Activated CD4-positive, alpha-beta T cell treated with anti-CD3 and anti-CD28 coated beads, Interleukin-2, Interleukin-4, amounts not matched to agents 100 ng/mL and 50 ng/mL, durations not matched to agents 16 hours and 8 hours (primary cell): Measurements from ENCODE around the gene CDH24.
A peak's percentile ranks its signal among the peaks of the same experiment; 100 is the strongest.

ENCODE experiments used
- DNase-seq: peaks from one replicate; pipeline ENCODE4 v3.0.0-alpha.2; 2020; ENCODE audit warnings: low spot score

The CDH24 gene

DNA sequence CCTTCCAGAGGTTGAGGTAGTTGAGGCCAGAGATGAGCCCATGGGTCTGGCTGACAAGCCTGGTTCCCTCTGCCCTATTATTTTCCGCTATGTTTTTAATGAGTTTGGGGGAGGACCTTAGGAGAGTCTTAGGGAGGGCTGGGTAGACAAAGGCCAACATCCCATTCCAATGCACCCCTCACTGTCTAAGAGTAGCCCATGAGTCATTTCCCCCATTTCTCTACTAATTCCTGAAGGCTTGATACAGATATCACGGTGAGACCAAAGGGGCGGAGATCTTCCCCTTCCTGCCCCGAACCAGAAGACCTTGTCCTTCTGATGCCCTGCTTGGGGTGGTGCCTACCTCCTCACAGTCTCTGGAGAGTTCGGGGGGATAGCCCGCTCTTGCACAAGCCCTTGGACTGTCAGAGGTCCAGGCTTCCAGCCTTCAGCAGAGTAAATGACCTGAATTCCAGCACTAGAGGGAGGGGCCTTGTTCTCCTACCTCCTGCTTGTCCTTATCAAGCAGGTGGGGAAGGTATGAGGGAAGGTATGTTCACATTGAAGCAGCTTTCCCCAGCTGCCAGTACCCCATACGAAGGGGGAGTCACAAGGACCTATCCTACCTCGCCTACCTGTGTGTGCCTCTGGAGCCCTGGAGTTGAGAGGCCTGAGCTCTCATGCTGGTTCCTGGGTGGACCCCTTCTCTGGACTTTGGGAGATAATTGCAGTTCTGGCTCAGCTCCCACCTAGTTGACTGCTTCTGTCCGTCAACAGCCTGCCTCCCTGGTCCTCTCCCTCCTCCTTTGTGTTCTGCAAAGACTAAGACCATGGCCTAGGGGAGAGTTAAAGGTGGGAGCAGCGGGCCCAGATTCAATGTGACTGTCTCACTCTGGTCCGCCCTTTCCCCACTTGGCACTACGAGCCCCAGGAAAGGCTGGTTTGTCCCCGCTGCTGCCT, 11.6 kb downstream of the CDH24 start:
- no peak for DNase-seq

DNA sequence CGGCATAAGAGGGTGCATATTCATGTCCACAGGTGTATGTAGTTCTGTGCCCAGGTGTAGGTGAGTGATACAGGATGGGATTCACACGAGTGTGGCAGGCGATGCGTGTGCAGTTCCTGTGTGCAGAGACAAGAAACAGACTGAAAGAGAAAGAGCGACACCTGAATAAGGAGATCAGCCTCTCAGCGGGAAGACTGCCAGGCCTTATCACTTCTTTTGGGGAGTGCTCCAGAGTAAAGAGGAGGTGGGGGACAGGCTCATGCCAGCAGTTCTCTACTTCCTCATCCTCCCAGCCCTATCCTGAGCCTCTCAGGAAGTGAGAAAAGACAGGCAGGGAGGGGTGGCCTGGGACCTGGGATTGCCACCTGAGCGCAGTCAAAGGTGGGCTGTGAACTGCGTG, 12.5 kb downstream of the CDH24 start:
- DNase-seq = no peak

DNA sequence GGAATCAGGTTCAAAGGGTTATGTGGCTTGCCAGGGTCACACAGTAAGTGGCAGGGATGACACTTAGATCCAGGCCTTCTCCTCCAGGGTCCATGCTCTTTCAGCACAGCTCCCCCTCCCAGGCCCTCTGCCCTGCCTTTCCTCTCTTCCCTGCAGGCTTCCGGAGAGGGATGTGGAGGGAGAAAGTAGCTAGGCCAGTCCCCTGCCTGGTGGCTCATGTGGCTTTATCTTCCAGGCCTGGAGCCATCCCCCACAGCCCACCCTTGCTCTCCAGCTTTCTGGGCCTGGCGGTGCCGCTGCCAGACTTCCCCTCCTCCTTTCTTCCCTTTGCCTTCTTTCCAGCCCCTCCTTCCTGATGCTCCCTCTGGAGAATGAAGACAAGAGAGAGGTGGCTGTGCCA, 13.6 kb downstream of the CDH24 start:
- DNase-seq = no peak

DNA sequence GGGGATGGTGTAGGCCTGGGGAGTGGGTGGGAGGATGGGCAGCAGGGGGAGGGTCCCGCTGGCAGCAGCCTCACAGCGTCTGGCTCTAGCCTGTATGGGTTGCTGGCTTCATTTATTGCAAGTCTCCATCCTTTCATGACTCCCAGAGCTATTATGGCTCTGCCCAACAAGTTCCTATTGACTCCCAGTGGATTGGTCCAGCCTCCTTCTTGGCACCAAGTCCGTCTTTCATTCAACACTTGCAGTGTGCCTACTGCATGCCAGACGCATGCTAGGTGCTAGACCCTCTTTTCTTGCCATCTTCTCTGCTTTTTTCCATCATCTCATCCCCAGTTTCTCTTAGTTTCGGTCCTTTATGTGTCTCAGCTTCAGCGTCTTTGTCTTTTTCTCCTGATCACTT, 14.2 kb downstream of the CDH24 start:
- DNase-seq = no peak

DNA sequence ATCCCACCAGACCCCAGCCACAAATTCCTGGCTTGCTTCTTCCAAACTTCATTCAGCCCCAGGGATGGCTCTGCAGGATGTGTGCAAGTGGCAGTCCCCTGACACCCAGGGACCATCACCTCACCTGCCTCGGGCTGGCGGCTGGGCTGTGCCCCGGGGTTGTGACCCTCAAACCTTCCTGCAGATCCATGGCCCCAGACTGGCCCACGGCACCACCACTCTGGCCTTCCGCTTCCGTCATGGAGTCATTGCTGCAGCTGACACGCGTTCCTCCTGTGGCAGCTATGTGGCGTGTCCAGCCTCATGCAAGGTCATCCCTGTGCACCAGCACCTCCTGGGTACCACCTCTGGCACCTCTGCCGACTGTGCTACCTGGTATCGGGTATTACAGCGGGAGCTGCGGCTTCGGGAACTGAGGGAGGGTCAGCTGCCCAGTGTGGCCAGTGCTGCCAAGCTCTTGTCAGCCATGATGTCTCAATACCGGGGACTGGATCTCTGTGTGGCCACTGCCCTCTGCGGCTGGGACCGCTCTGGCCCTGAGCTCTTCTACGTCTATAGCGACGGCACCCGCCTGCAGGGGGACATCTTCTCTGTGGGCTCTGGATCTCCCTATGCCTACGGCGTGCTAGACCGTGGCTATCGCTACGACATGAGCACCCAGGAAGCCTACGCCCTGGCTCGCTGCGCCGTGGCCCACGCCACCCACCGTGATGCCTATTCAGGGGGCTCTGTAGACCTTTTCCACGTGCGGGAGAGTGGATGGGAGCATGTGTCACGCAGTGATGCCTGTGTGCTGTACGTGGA, 15.0 kb downstream of the CDH24 start, which contains the start of gene PSMB11:
Gene PSMB11 (plus strand): TSS at position 51 of the 804 bp plus-strand sequence. CDS start 14 bp downstream, at position 65.
- DNase-seq = no peak

DNA sequence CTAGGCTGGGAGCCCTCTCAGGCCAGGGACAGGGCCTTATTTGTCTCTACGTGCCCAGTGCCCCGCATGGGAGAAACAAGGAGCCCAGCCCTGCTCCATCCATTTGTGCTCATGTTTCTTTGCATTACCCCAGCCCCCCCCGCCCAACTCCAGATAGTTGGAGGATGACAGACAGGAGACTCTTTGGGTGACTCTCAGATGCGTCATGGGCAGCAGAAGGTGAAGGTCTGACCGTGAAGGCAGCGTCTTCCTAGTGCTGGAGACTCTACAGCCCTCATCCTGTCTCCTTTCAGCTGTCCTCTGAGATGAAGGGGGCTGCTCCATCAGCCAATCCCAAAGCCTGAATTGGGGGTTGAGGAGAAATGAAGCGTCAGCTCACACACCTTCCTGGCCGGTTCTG, 15.6 kb downstream of the CDH24 start:
- no peak for DNase-seq

DNA sequence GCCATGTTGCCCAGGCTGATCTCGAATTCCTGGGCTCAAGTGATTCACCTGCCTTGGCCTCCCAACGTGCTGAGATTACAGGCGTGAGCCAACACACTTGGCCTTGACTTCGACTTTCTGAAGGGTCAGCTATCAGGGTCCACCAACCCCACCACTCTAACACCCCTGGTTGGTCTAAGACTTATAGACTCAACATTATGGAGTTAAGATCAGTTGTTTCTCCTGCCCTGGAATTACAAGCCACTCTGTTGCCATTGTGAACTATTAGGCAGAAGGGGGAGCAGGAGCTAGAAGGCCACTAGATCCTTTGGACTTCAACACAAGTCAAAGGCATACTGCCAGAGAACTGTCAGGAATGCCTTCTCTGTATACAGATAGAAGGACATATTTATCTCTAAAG, 17.2 kb downstream of the CDH24 start:
- DNase-seq = no peak

DNA sequence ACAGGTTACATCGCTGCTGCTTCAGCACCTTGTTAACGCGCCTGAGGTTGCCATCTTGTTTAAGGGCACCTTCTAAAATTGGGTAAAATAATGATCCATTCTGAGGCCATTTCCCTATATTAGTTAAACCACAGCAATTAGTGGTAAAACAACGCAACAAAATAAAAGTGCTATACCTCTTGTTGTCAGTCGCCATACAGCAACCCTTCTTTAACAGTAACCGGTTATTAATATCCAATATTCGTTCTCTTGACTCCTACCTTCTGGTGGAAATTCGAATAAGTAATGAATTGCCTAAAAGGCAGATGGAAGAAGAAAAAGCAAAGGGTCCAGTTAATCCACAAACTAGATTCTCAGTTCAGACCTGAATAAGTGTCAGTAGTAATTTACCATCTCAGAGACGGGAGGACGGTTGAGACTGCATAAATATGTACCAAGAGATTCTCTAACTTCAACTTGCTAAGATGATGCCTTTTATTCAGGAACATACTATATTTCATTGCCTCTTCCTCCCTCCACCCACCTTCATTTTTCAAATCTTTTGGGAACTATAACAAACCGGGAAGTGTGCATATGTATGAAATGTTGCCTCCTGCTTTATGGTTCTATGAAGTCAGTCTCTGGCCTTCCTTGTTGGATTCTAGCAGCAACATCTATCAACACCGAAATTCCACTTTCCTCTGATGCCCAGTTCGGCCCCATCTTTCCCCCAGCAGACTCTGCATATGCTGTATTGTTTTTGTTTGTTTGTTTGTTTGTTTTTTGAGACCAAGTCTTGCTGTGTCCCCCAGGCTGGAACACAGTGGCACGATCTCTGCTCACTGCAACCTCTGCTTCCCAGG, 21.8 kb downstream of the CDH24 start:
- DNase-seq = no peak

DNA sequence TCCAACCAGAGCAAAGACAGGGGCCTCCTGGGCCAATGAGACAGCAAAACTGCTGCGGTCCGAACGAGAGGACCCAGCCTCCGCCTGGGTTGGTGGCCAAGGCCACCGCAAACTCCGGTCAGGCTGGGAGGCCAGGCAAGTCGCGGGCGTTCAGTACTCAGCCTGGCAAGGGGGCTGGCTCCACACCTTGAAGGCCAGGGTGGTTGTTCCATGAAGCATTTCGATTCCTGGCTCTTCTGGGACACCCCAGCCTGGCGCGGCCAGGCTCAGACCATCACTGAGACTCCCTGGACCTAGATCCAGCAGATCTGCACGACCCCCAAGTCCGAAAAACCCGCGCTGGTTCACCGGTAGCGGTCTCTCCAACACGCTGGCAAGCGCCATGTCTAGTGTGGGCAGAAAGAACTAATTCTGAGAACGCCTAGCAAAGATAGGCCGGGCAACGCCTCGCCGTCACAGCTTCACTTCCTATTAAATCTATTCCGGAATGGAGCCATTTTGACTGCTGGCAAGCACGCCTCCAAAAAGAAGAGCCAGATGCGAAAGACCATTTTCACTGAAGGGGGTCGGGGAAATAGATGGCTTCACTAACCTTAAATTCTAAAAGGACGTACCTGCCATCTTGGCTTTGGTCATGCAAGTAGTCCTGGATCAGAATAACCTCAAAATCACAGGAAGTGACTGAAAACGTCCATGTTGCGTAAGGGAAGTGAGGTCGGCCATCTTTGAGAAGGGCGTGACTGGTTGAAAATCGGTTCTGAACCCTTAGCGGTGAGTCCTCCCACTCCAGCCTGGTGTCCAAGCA, 22.6 kb downstream of the CDH24 start, which contains the start of gene PSMB5:
Gene PSMB5 (minus strand): TSS at position 403 of the 805 bp plus-strand sequence. CDS start 19 bp downstream, at position 384.
- peak; percentile 95 for DNase-seq

DNA sequence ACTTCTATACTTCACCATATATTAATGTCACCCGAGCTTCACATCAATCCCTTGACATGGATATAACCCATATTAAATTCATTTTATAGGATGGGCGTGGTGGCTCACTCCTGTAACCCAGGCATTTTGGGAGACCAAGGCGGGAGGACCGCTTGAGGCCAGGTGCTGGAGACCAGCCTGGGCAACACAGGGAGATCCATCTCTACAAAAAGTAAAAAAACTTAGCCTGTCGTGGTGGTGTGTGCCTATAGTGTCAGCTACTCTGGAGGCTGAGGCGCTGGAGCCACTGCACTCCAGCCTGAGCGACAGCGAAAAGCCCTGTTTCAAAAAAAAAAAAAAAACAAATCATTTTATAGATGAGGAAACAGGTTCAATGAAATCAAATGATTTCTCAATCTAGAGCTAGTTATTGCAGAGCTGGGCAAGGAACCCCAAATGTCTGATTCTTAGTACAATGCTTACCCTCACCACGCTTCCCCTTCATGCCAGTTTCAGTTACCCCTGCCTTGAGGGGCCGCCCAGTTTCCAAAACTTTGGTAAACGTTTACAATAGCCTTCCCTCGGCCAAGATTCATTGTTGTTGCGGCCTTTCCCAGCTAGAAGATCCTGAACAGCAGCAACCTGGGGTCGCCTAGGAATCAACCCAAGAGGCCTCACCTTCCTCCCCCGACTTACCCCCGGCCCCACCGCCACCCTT, 23.4 kb downstream of the CDH24 start:
- no peak for DNase-seq

DNA sequence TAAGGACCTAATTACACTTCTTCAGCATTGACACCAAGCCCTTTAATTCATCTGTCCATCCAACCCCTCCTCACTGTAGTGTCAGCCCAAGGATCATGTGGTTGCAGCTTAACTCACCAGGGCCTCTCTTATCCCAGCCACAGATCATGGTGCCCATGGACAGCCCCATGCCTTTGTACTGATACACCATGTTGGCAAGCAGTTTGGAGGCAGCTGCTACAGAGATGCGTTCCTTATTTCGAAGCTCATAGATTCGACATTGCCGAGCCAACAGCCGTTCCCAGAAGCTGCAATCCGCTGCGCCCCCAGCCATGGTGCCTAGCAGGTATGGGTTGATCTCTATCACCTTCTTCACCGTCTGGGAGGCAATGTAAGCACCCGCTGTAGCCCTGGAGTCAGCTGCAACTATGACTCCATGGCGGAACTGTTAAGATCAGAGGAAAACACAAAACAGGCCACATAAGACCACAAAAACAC, 24.0 kb downstream of the CDH24 start:
- DNase-seq = no peak

DNA sequence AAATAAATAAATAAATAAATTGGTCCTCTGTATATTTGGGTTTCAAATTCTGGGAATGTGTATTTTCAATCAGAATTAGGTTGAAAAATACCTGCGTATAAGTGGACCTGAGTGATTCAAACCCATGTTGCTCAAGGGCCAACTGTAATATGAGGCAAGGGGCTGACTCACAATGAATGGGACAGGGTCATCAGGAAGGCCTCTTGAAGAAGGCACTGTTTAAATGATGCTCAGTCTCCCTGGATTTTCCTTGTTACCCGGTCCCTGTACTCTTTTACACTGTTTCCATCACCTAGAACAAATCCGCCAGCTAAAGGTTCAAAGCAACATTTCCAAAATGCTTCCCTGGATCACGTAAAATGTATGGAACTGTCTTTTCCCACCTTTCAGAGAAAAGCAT, 26.4 kb downstream of the CDH24 start:
- DNase-seq = no peak

DNA sequence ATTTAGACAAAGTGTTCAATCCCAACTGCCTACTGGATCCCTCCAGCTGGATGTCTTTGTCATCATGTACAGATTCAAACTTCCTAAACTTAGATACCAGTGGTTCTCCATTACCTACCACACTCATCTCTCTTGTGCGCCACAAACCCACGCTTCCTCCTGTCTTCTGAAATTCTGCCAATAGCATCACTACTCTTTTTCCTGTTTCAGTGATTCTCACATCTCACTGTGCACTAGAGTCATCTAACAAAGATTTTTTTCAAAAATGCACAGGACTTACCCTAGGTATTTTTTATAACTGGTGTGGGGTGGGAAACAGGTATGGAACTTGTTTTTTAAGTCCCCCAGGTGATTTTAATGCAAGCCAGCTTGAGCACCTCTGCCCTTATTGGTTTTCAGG, 28.5 kb downstream of the CDH24 start:
- peak; percentile 47 for DNase-seq

DNA sequence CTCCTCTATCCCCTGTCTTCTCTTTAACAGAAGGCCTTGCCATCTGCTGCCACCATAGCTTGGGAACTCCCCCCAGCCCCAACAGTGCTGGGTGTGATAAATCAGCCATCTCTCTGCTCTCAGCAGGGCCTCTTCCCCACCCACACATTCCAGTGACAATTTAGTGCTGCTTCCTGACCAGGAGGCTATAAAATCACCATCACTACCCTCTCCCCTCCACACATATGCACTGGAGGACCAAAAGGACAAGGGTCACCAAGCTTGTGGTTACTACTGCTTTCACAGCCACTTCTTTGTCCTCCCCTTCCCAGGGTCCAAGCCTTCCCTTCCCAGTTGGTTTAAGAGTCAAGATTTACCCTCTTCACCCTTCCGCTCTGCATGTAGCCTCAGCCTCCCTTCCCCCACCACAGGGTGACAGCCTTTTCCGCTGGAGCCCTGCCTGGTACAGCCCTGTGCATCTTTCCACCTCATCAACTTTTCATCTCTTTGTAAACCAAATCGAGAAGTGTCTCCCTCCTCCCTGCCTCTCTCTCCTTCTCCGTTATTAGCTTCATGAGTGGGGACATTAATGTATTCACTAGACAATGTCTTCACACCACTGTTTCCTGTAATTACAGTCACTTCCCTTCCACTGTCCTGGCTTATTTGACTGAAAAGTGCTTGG, 32.0 kb downstream of the CDH24 start:
- no peak for DNase-seq

DNA sequence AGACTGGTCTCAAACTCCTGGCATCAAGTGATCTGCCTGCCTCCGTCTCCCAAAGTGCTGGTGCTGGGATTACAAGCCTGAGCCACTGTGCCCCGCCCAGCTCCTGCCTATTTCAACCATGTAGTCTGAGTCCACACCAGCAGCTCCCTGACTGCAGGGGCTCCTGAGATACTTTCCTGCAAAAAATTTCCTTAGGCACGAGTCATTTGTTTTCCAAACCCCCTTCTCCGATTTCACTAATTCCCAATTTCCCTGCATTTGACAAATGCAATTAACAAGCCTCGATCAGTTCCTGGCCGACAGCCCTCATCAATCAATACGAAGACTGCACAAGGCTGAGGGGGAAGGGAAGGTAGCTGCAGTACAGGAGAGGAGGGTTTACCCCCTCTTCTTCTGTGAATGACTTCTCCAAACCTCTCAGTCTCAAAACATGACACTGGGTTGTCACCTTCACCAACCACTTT, 32.7 kb downstream of the CDH24 start:
- DNase-seq = no peak

DNA sequence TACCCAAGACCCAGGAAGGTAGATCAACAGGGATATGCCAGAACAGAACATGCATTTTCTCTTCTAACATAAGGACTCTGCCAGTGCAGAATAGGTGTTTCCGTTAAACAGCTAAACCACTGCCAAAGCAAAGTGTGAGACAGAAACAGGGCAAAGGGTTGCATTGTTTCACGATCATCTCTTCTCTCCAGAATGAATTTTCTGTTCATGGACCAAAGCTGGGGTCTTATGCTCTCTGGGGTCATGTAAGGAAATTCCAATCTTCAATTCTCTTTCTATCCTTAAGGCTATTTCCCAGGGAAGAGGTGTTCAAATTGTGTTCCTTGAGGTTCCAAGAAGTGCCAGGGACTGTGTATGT, 33.5 kb downstream of the CDH24 start:
- no peak for DNase-seq

DNA sequence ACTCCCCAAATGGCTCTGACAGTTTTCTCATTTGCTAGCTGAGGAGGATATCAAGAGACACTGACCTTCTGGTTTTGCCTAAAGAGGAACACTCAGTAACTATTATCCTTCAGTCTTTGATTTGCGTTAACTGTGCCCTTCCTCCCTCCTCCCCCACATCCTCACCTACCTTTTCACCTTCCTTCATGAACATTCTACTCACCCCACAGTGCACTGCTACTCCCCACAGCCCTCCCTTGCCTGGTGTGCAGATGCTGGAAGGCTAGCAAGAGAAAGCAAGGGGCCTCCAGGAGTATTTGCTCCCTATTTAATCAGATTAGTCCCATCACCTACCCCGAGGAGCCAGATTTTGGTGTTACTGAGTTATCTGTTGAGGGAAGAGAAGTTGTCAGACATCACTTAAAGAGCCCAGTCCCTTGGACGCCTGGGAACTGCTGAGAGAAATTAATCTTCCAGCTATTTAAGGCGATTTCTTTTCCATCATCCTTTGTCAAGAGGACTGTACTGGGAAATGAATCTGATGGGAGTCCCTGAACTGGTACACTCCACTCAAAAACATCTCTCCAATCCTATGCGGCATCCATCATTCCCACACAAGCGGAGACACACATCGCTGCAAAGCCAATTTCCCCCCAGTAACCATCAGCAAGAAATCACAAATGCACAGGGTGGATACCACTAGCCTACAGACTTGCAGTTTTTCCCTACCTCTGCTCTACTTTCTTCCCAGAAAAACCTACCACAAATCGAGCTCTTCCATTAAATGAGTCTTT, 34.1 kb downstream of the CDH24 start:
- DNase-seq = no peak

DNA sequence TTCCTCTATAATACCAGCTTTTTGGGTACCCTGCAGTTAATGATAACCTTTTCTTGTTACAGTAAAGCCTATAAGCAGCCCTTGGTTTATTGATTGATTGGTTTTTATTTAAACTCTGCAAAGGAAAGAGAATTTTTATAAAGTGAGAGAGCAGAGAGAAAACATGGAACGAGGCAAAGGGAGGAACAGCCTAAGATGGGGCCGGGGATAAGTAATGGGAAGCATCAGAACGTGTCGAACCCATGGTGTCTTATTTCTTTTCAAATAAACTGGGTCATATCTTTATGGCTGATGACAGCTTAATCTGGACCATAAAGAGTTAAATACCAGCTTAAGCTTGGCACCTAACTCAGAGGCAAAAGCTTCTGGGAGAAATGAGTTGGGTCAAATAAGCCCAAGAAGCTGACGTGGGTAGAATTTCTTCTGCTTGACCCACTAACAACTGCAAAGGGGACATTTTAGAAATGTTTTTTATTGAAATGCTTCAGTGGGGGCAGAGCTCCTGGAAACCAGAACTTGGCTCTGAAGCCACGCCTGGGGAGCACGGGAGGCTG, 35.4 kb downstream of the CDH24 start:
- no peak for DNase-seq

DNA sequence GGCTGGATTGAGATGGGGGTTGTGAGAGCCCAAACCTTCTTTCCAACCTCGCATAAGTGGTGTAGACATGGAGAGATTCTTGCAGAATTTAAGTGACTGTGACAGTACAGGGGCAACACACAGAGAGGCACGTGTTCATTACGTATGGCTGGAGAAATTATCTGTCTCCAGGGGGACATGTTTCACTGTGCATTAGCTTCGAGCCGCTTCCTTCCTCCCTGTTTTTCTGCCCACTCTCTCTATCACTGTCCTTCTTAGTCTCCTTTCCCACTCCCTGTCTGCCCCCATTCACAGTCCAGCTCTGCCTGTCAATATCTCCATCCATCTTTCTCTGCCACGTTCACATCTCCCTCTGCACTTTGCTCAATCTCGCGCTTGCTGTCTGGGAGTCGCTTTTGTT, 35.9 kb downstream of the CDH24 start:
- no peak for DNase-seq
